Activated CD4-positive, alpha-beta T cell treated with anti-CD3 and anti-CD28 coated beads, Interleukin-2, amount 10 ng/mL, durations not matched to agents 7 days and 5 days (primary cell): ENCODE results near the gene TNFSF13. TPM values are rescaled to one million over a fixed set of nuclear protein-coding genes. Genes with fewer than 3 reads are reported as not detected.
A peak's percentile ranks its signal among the peaks of the same experiment; 100 is the strongest.

Experiments used
- CTCF ChIA-PET: fragments of 350-600 bp; sonication (Branson Sonifier 250); formaldehyde crosslinking; loops from one replicate; lab custom pipeline; 2021; ENCODE audit warnings: antibody characterized with exemption; lab: Charles Lee
- POLR2A ChIA-PET: fragments of 350-600 bp; sonication (Branson Sonifier 250); formaldehyde crosslinking; loops from one replicate; lab custom pipeline; 2021; ENCODE audit warnings: antibody characterized with exemption; lab: Charles Lee
- DNase-seq: peaks from one replicate; pipeline ENCODE4 v3.0.0-alpha.2; 2020
- H3K27ac Mint-ChIP-seq: one replicate; pipeline ENCODE4 v1.8.0; 2021; ENCODE audit warnings: mild to moderate bottlenecking, moderate library complexity, mixed read lengths
- H3K27me3 Mint-ChIP-seq: one replicate; pipeline ENCODE4 v1.8.0; 2021; ENCODE audit warnings: mixed read lengths
- H3K36me3 Mint-ChIP-seq: one replicate; pipeline ENCODE4 v1.8.0; 2021; ENCODE audit warnings: low read depth, mixed read lengths
- H3K4me1 Mint-ChIP-seq: one replicate; pipeline ENCODE4 v1.8.0; 2021; ENCODE audit warnings: mixed read lengths
- H3K4me3 Mint-ChIP-seq: one replicate; pipeline ENCODE4 v1.8.0; 2021; ENCODE audit warnings: mild to moderate bottlenecking, moderate library complexity, mixed read lengths
- H3K9me3 Mint-ChIP-seq: one replicate; pipeline ENCODE4 v1.8.0; 2021; ENCODE audit warnings: mixed read lengths
- total RNA-seq, 2 experiments: library from RNA; stranded (reverse); gene quantifications; one replicate each; pipeline ENCODE4 v1.2.3, GENCODE V29; 2021

TNFSF13 gene
- total RNA-seq, 2 experiments from 2014 or later: 3.8 to 4.0 TPM

GRCh38 chr17:7563115-7563869, 4.7 kb downstream of the TNFSF13 start:
- H3K9me3 Mint-ChIP-seq: no peaks in the 10 kb centered on the region
- no peak for DNase-seq
- no peaks in the 10 kb centered on the region for H3K27me3 Mint-ChIP-seq
- H3K36me3 Mint-ChIP-seq: peaks cover 39% of the 10 kb centered on the region
- H3K4me3 Mint-ChIP-seq: peak overlapping the region; percentile 81
- peak overlapping the region; percentile 95 for H3K27ac Mint-ChIP-seq
- CTCF ChIA-PET: no interaction called here
- H3K4me1 Mint-ChIP-seq: peaks cover 52% of the 10 kb centered on the region
- POLR2A ChIA-PET: no interaction called here

DNA sequence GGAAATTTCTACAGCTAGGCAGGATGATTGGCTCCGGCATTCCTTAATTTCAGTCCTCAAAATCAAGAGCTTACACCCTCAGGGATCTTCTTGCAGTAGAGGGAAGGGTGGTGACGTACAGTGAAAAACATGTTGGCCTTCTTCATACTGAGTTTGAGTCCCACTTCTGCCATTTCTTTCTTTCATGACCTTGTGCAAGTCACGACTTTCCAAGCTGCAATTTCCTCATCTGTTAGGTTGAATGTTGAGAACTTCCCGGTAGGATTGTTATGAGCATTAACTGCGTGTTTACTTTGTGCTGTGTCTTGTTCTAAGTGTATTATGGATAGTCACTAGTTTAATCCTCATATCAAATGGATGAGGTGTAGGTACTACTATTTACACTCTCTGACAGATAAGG, 11.0 kb downstream of the TNFSF13 start:
- DNase-seq: no peak
- Mint-ChIP-seq H3K27me3 (no peaks in the 10 kb centered on the region), H3K36me3 (peaks cover 57% of the 10 kb centered on the region), H3K27ac (no peak overlapping the region), H3K9me3 (no peaks in the 10 kb centered on the region), H3K4me1 (peaks cover 33% of the 10 kb centered on the region), H3K4me3 (no peak overlapping the region)
- ChIA-PET POLR2A (interaction anchor here (1.1 kb wide), 1 partner anchor 9 kb away, joined by 3 read pairs; no protein-coding TSS in a partner anchor), CTCF (interaction anchor here (0.7 to 1.2 kb wide), 2 partner anchors 9 to 128 kb away, joined by 4 to 5 read pairs; no protein-coding TSS in a partner anchor)

GRCh38 chr17:7570351-7570750, 11.8 kb downstream of the TNFSF13 start:
- Mint-ChIP-seq H3K4me3 (peak overlapping the region; percentile 14), H3K4me1 (peaks cover 40% of the 10 kb centered on the region), H3K9me3 (no peaks in the 10 kb centered on the region), H3K27ac (peak overlapping the region; percentile 65), H3K27me3 (no peaks in the 10 kb centered on the region), H3K36me3 (peaks cover 62% of the 10 kb centered on the region)
- no peak for DNase-seq
- CTCF ChIA-PET: interaction anchor here (0.7 to 3.1 kb wide), 3 partner anchors 9 to 129 kb away, joined by 4 to 23 read pairs (median 4); partner anchors contain the start of gene SENP3
- POLR2A ChIA-PET: interaction anchor here (0.6 to 1.1 kb wide), 2 partner anchors 10 to 86 kb away, joined by 3 read pairs; no protein-coding TSS in a partner anchor

GRCh38 chr17:7572338-7572587, 13.7 kb downstream of the TNFSF13 start:
- Mint-ChIP-seq H3K27me3 (no peaks in the 10 kb centered on the region), H3K4me3 (peak overlapping the region; percentile 92), H3K4me1 (peaks cover 57% of the 10 kb centered on the region), H3K36me3 (peaks cover 73% of the 10 kb centered on the region), H3K9me3 (no peaks in the 10 kb centered on the region), H3K27ac (peak overlapping the region; percentile 98)
- POLR2A ChIA-PET: no interaction called here
- DNase-seq: peak; percentile 99
- CTCF ChIA-PET: interaction anchor here (0.5 to 3.1 kb wide), 3 partner anchors 11 to 136 kb away, joined by 3 to 23 read pairs (median 3); partner anchors contain the start of gene SENP3

DNA sequence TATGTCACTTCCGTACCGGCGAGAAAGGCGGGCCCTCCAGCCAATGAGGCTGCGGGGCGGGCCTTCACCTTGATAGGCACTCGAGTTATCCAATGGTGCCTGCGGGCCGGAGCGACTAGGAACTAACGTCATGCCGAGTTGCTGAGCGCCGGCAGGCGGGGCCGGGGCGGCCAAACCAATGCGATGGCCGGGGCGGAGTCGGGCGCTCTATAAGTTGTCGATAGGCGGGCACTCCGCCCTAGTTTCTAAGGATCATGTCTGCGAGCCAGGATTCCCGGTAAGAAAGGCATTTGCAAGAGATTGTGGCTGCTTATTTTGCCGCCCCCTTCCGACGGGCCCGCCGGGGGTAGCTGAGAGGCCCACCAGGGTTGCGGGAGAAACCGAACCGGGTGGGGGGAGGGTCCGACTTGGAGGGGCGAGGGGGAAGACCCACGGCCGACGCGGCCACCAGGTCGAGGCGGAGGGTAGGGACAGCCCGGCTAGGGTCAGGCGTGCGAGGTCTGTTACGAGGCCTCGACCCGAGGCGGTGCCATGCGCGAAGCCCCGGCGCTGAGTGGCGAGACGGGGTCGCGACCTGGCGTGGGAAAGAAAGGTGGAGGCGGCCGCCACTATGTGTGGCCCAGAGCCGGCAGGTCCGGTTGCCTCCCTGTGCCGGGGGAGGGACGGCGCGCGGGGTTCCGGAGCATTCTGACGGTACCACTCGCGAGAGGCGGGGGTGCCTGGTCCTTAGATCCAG, 14.2 kb downstream of the TNFSF13 start:
- Mint-ChIP-seq H3K36me3 (peaks cover 73% of the 10 kb centered on the region), H3K27ac (peak overlapping the region; percentile 98), H3K27me3 (no peaks in the 10 kb centered on the region), H3K4me3 (peak overlapping the region; percentile 92), H3K9me3 (no peaks in the 10 kb centered on the region), H3K4me1 (peaks cover 58% of the 10 kb centered on the region)
- ChIA-PET CTCF (interaction anchor here (0.7 to 3.1 kb wide), 3 partner anchors 12 to 115 kb away, joined by 3 to 23 read pairs (median 3); partner anchors contain the start of genes SENP3 and TP53), POLR2A (interaction anchor here (1.0 kb wide), 1 partner anchor 11 kb away, joined by 3 read pairs; the partner anchor contains the start of gene MPDU1)
- DNase-seq: no peak

DNA sequence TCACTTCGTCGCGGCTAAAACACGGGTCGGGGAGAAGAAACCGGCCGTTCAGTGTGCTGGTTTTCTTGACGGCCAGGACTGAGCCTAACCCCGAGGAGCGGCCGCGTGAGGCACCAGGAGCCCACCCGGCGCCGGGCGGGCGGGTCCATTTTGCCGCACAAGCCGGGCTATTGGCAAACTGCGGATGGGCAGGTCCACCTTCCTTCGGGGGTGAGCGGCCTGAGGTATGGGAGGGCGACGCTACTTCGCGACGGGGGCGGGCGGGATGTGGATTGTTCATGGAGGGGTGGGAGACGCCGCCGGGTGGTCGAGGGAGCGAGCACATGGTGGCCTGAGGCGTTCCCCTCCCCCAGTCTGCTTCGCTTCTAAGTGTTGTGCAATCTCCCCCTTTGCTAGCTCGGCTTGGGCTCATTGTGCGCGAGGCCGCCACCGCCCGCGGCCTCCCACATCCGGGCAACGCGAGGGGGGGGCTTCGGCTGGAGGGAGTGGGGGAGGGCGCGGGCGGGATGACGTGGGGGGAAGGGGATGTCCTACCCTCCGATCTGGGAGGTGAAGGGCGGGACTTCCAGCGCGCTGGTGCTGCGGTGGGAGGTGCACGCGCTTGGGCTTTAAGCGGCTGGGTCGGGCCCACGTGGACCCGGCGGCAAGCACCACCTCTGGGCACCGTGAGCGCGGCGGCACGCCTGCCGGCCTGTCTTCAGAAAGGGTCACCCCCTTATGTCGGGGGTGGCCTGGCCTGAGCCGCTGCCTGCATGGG, 15.0 kb downstream of the TNFSF13 start:
- CTCF ChIA-PET: interaction anchor here (0.7 to 2.8 kb wide), 6 partner anchors 10 to 137 kb away, joined by 3 to 9 read pairs (median 3); partner anchors contain the start of genes MPDU1 and TP53
- peak overlapping the region; percentile 92 for H3K4me3 Mint-ChIP-seq
- no peaks in the 10 kb centered on the region for H3K27me3 Mint-ChIP-seq
- peak overlapping the region; percentile 98 for H3K27ac Mint-ChIP-seq
- peaks cover 66% of the 10 kb centered on the region for H3K4me1 Mint-ChIP-seq
- no peaks in the 10 kb centered on the region for H3K9me3 Mint-ChIP-seq
- POLR2A ChIA-PET: interaction anchor here (0.6 to 1.0 kb wide), 4 partner anchors 10 to 237 kb away, joined by 3 to 5 read pairs (median 4); partner anchors contain the start of genes ACAP1 and MPDU1
- peak; percentile 94 for DNase-seq
- peaks cover 80% of the 10 kb centered on the region for H3K36me3 Mint-ChIP-seq

- Mint-ChIP-seq H3K27ac (peak overlapping the region; percentile 46), H3K27me3 (no peaks in the 10 kb centered on the region), H3K4me1 (peaks cover 74% of the 10 kb centered on the region), H3K9me3 (no peaks in the 10 kb centered on the region), H3K4me3 (peak overlapping the region; percentile 92), H3K36me3 (peaks cover 82% of the 10 kb centered on the region)
- no peak for DNase-seq
- CTCF ChIA-PET: interaction anchor here (1.0 to 2.9 kb wide), 6 partner anchors 9 to 138 kb away, joined by 3 to 10 read pairs (median 4); partner anchors contain the start of genes MPDU1 and TP53
- POLR2A ChIA-PET: interaction anchor here (0.6 to 1.0 kb wide), 4 partner anchors 9 to 238 kb away, joined by 3 to 5 read pairs (median 4); partner anchors contain the start of genes ACAP1 and MPDU1
These were observed 15.8 kb downstream of the TNFSF13 start for GRCh38 chr17:7574176-7574953.

GRCh38 chr17:7575481-7575883, 16.9 kb downstream of the TNFSF13 start:
- POLR2A ChIA-PET: no interaction called here
- no peaks in the 10 kb centered on the region for H3K9me3 Mint-ChIP-seq
- H3K27me3 Mint-ChIP-seq: no peaks in the 10 kb centered on the region
- peaks cover 76% of the 10 kb centered on the region for H3K4me1 Mint-ChIP-seq
- DNase-seq: no peak
- peaks cover 81% of the 10 kb centered on the region for H3K36me3 Mint-ChIP-seq
- H3K27ac Mint-ChIP-seq: peak overlapping the region; percentile 50
- CTCF ChIA-PET: interaction anchor here (1.5 to 2.9 kb wide), 3 partner anchors 14 to 20 kb away, joined by 3 to 10 read pairs (median 9); no protein-coding TSS in a partner anchor
- H3K4me3 Mint-ChIP-seq: peak overlapping the region; percentile 92

GRCh38 chr17:7575959-7576358, 17.4 kb downstream of the TNFSF13 start:
- Mint-ChIP-seq H3K27ac (peak overlapping the region; percentile 50), H3K9me3 (no peaks in the 10 kb centered on the region), H3K27me3 (no peaks in the 10 kb centered on the region), H3K4me1 (peaks cover 79% of the 10 kb centered on the region), H3K4me3 (no peak overlapping the region), H3K36me3 (peaks cover 81% of the 10 kb centered on the region)
- DNase-seq: no peak
- POLR2A ChIA-PET: no interaction called here
- CTCF ChIA-PET: interaction anchor here (2.8 to 2.9 kb wide), 2 partner anchors 13 to 15 kb away, joined by 9 to 10 read pairs; no protein-coding TSS in a partner anchor

DNA sequence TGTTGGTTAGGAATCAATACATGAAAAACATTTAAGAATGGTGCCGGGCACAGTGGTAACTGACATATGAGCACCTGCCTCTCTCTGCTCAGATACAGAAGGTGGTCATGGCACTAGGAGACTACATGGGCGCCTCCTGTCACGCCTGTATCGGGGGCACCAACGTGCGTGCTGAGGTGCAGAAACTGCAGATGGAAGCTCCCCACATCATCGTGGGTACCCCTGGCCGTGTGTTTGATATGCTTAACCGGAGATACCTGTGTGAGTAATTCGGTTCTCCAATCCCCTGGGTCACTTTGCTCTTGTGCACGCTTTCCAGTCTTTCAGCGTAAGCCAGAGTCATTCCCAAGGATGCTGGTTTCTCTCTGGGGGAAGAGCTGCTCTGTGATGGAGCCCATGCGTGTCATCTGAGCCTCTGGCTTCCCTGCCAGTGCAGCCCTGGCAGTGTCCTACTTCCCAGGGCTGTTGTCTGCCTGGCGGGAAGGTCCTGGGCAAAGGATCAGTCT, 17.9 kb downstream of the TNFSF13 start:
- DNase-seq: no peak
- Mint-ChIP-seq H3K4me3 (peak overlapping the region; percentile 33), H3K27ac (peak overlapping the region; percentile 43), H3K27me3 (no peaks in the 10 kb centered on the region), H3K9me3 (no peaks in the 10 kb centered on the region), H3K4me1 (peaks cover 79% of the 10 kb centered on the region), H3K36me3 (peaks cover 81% of the 10 kb centered on the region)
- ChIA-PET POLR2A (interaction anchor here (0.7 kb wide), 1 partner anchor 11 kb away, joined by 3 read pairs; no protein-coding TSS in a partner anchor), CTCF (interaction anchor here (0.7 to 2.9 kb wide), 3 partner anchors 13 to 121 kb away, joined by 3 to 10 read pairs (median 3); no protein-coding TSS in a partner anchor)
